IMR-90 (cell line): Measurements from ENCODE around the gene CERS1. TPM values are rescaled to one million over a fixed set of nuclear protein-coding genes. Genes with fewer than 3 reads are reported as not detected.

Experiments
- polyA plus RNA-seq, 3 experiments: library from polyadenylated mRNA; depleted of rRNA; stranded (reverse); fragments of >200 nt; gene quantifications; 2 replicates each; pipeline ENCODE4 v1.2.3, GENCODE V29; 2012; ENCODE audit warnings: low replicate concordance in 1 of 3
- total RNA-seq: library from RNA; depleted of rRNA; stranded (reverse); fragments of >200 nt; gene quantifications from 2 replicates; pipeline ENCODE4 v1.2.3, GENCODE V29; 2012; rRNA removed

CERS1 gene
- total and polyA plus RNA-seq, 2 of the 4 experiments (the other 2 are of a cell fraction): 0.90 to 4.3 TPM

Other genes starting within 250 kb of the CERS1 start
- 0.18 and 0.28 TPM in 2 replicates for gene CRTC1, start 212.5 kb downstream of the CERS1 start, total RNA-seq
- gene CRTC1, start 212.5 kb downstream of the CERS1 start, polyA plus RNA-seq (2012; rRNA removed): 5.7 and 6.5 TPM in 2 replicates
- under 0.01 TPM in 2 replicates for gene COMP, start 104.9 kb downstream of the CERS1 start, total RNA-seq
- gene COMP, start 104.9 kb downstream of the CERS1 start, polyA plus RNA-seq (2012; rRNA removed): 0.34 and 0.43 TPM in 2 replicates
- gene UPF1, start 64.2 kb downstream of the CERS1 start, total RNA-seq: 31.2 and 31.4 TPM in 2 replicates
- gene UPF1, start 64.2 kb downstream of the CERS1 start, polyA plus RNA-seq (2012; rRNA removed): 39.2 and 50.3 TPM in 2 replicates
- 310 and 347 TPM in 2 replicates for gene COPE, start 23.2 kb upstream of the CERS1 start, total RNA-seq
- gene COPE, start 23.2 kb upstream of the CERS1 start, polyA plus RNA-seq (2012; rRNA removed): 461 and 500 TPM in 2 replicates
- gene DDX49, start 23.6 kb upstream of the CERS1 start, total RNA-seq: 50.9 and 55.8 TPM in 2 replicates
- 52.1 and 61.9 TPM in 2 replicates for gene DDX49, start 23.6 kb upstream of the CERS1 start, polyA plus RNA-seq (2012; rRNA removed)
- 50.8 and 53.4 TPM in 2 replicates for gene HOMER3, start 45.1 kb upstream of the CERS1 start, total RNA-seq
- 77.0 and 84.5 TPM in 2 replicates for gene HOMER3, start 45.1 kb upstream of the CERS1 start, polyA plus RNA-seq (2012; rRNA removed)
- gene SUGP2, start 137.4 kb upstream of the CERS1 start, total RNA-seq: 23.3 and 25.8 TPM in 2 replicates
- gene SUGP2, start 137.4 kb upstream of the CERS1 start, polyA plus RNA-seq (2012; rRNA removed): 58.5 and 69.2 TPM in 2 replicates
- gene ARMC6, start 137.4 kb upstream of the CERS1 start, total RNA-seq: 46.7 and 52.7 TPM in 2 replicates
- 41.5 and 44.7 TPM in 2 replicates for gene ARMC6, start 137.4 kb upstream of the CERS1 start, polyA plus RNA-seq (2012; rRNA removed)
- gene SLC25A42, start 167.8 kb upstream of the CERS1 start, total RNA-seq: 1.9 and 2.0 TPM in 2 replicates
- 8.6 and 9.9 TPM in 2 replicates for gene SLC25A42, start 167.8 kb upstream of the CERS1 start, polyA plus RNA-seq (2012; rRNA removed)
- gene TMEM161A, start 242.3 kb upstream of the CERS1 start, total RNA-seq: 11.1 TPM in 2 replicates
- 34.8 and 45.9 TPM in 2 replicates for gene TMEM161A, start 242.3 kb upstream of the CERS1 start, polyA plus RNA-seq (2012; rRNA removed)